ENCODE measurements around the gene COL15A1.

GRCh38 chr9:98971915-98972223 lies 28.2 kb downstream of the COL15A1 start:
- TF ChIP-seq CTCF (conservative IDR thresholded peaks at IDR 0.05; ENCODE audit: low read depth, low read length): no peak
- TF ChIP-seq EZH2 (IDR thresholded peaks at IDR 0.05; ENCODE audit: borderline replicate concordance, low read depth, low read length, poor library complexity, severe bottlenecking): no peak

All from A673 (cell line).